Measurements from ENCODE around the gene PLA2G10. TPM values are rescaled to one million over a fixed set of nuclear protein-coding genes. Genes with fewer than 3 reads are reported as not detected.
"Not testable (repeated sequence)": the region's sequence is repeated elsewhere in the genome, so short reads cannot be mapped to it uniquely, and the experiment has no call there.

Gene PLA2G10
- not detected for total RNA-seq
- not detected for polyA plus RNA-seq
- long read RNA-seq, donor 1: 0 reads
- long read RNA-seq, donor 2, partial matches to known transcripts: 0 of 3 reads
- long read RNA-seq, donor 2, other reads (novel, unspliced or antisense): 3 of 3 reads

- H3K9me3 ChIP-seq (ENCODE audit: control insufficient read depth, low read length); H3K4me1 ChIP-seq (ENCODE audit: control insufficient read depth in 1 of 2, insufficient read depth in 2 of 2, low read length in 2 of 2); ATAC-seq (ENCODE audit: low FRiP score); H3K27me3 ChIP-seq (ENCODE audit: control insufficient read depth in 1 of 2, insufficient read depth in 2 of 2, low read length in 1 of 2); intact Hi-C loops (cut with DNase I); H3K4me3 ChIP-seq (ENCODE audit: low read length in 2 of 2); DNase-seq; H3K36me3 ChIP-seq (ENCODE audit: control insufficient read depth in 1 of 2, insufficient read depth in 2 of 2, low read length in 1 of 2); H3K27ac ChIP-seq (ENCODE audit: low read depth in 1 of 2, low read length in 2 of 2): not testable (repeated sequence)
- WGBS, 2 donors: no CpG with 5 or more reads among the region's 28 CpGs
These were observed at the start of gene PLA2G10 for GRCh38 chr16:14694129-14694528. Gene PLA2G10, minus strand, starts transcription at chr16:14694308. Its CDS starts 79 bp downstream, at chr16:14694229.

DNA sequence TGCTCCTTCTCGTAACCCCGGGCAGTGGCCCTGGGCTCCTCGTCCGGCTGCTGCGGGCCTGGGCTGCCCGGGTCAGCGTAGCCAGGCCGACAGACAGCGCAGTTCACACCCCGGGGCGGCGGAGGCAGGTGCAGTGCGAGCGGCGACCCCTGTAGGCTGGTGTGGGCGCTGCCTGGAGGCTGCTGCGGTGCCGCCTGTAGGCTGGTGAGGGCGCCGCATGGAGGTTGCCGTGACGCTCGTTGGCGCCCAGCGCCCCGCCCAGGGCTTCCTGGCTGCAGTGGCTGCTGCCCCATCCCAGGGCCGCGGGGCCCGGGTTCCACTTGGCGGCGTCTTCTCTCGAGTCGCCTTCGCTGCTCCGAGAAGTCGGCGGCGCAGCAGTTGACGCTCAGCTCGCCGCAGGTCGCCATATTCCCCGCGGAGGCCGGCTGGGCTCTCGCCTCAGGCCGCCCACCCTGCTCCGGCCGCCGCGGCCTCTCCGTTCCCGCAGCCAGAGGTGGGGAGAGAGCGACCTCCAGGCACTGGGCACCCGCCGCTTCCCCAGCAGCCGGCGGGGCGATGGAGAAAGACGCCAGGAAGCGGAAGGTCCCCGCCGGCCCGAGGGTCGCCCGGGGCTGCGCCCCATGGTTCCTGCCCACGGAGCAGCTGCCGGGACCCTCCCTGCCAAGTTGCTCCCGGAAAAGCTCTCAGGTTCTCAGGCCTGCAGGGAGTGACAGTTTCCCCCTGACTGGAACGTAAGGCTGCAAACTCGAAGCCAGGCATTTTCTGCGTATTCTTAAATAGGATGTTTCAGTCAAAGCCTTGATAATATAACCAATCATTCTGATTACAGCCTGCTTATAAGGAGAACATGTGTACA lies 48.4 kb upstream of the PLA2G10 start, which contains the start of gene NPIPA2:
Gene NPIPA2, plus strand, starts transcription at position 261 of the 856 bp plus-strand sequence. CDS start 5,533 bp downstream, outside the sequence.
- DNase-seq; H3K4me3 ChIP-seq (ENCODE audit: low read length in 2 of 2); intact Hi-C loops (cut with DNase I); H3K4me1 ChIP-seq (ENCODE audit: control insufficient read depth in 1 of 2, insufficient read depth in 2 of 2, low read length in 2 of 2); H3K27ac ChIP-seq (ENCODE audit: low read depth in 1 of 2, low read length in 2 of 2); H3K36me3 ChIP-seq (ENCODE audit: control insufficient read depth in 1 of 2, insufficient read depth in 2 of 2, low read length in 1 of 2); H3K27me3 ChIP-seq (ENCODE audit: control insufficient read depth in 1 of 2, insufficient read depth in 2 of 2, low read length in 1 of 2); H3K9me3 ChIP-seq (ENCODE audit: control insufficient read depth, low read length): not testable (repeated sequence)
- no CpG with 5 or more reads among the region's 73 CpGs for WGBS, 2 donors
- peak; percentile 94 for ATAC-seq (ENCODE audit: low FRiP score)

DNA sequence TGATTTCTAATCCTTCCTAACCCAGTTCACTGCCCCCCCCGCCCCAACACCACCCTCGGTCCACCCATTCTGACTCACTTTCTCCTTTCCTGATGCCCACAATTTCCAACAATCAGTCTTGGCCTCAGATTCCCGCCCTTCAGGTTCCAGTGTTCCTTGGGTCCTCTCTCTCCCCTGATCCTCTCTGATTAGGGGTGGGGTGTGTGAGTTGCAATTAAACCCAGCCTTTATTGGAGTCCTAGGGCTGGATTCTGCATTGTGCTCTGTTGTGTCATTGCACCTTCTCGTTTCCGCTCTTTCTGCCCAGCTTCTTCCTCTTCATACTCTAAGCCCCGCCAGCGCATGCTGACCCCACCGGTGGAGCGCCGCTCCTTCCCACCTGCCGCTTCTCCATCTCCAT lies 47.7 kb upstream of the PLA2G10 start:
- H3K36me3 ChIP-seq (ENCODE audit: control insufficient read depth in 1 of 2, insufficient read depth in 2 of 2, low read length in 1 of 2); H3K4me1 ChIP-seq (ENCODE audit: control insufficient read depth in 1 of 2, insufficient read depth in 2 of 2, low read length in 2 of 2); DNase-seq; intact Hi-C loops (cut with DNase I); H3K27me3 ChIP-seq (ENCODE audit: control insufficient read depth in 1 of 2, insufficient read depth in 2 of 2, low read length in 1 of 2); ATAC-seq (ENCODE audit: low FRiP score); H3K9me3 ChIP-seq (ENCODE audit: control insufficient read depth, low read length); H3K27ac ChIP-seq (ENCODE audit: low read depth in 1 of 2, low read length in 2 of 2); H3K4me3 ChIP-seq (ENCODE audit: low read length in 2 of 2): not testable (repeated sequence)
- WGBS, 2 donors: no CpG with 5 or more reads among the region's 11 CpGs

- H3K9me3 ChIP-seq (ENCODE audit: control insufficient read depth, low read length); DNase-seq; H3K36me3 ChIP-seq (ENCODE audit: control insufficient read depth in 1 of 2, insufficient read depth in 2 of 2, low read length in 1 of 2); ATAC-seq (ENCODE audit: low FRiP score); H3K27ac ChIP-seq (ENCODE audit: low read depth in 1 of 2, low read length in 2 of 2); H3K27me3 ChIP-seq (ENCODE audit: control insufficient read depth in 1 of 2, insufficient read depth in 2 of 2, low read length in 1 of 2); intact Hi-C loops (cut with DNase I); H3K4me1 ChIP-seq (ENCODE audit: control insufficient read depth in 1 of 2, insufficient read depth in 2 of 2, low read length in 2 of 2); H3K4me3 ChIP-seq (ENCODE audit: low read length in 2 of 2): not testable (repeated sequence)
- 64% methylated on average over 2 of the region's 10 CpGs; no CpG with 5 or more reads in 1 of the 2 donors for WGBS, 2 donors
These were observed 46.8 kb upstream of the PLA2G10 start for GRCh38 chr16:14740832-14741385.

GRCh38 chr16:14733233-14733632 lies 39.1 kb upstream of the PLA2G10 start:
- intact Hi-C loops (cut with DNase I): not testable (repeated sequence)
- no CpG with 5 or more reads among the region's 28 CpGs for WGBS, 2 donors

GRCh38 chr16:14703156-14704011 lies 9.3 kb upstream of the PLA2G10 start, which contains the start of gene NPIPA3:
Gene NPIPA3, plus strand, starts transcription at chr16:14703411. Its CDS starts 5,533 bp downstream, at chr16:14708944.
- H3K27me3 ChIP-seq (ENCODE audit: control insufficient read depth in 1 of 2, insufficient read depth in 2 of 2, low read length in 1 of 2); DNase-seq; H3K4me3 ChIP-seq (ENCODE audit: low read length in 2 of 2); H3K27ac ChIP-seq (ENCODE audit: low read depth in 1 of 2, low read length in 2 of 2); H3K36me3 ChIP-seq (ENCODE audit: control insufficient read depth in 1 of 2, insufficient read depth in 2 of 2, low read length in 1 of 2); H3K4me1 ChIP-seq (ENCODE audit: control insufficient read depth in 1 of 2, insufficient read depth in 2 of 2, low read length in 2 of 2); H3K9me3 ChIP-seq (ENCODE audit: control insufficient read depth, low read length); intact Hi-C loops (cut with DNase I): not testable (repeated sequence)
- no CpG with 5 or more reads among the region's 73 CpGs for WGBS, 2 donors
- ATAC-seq (ENCODE audit: low FRiP score): peak; percentile 89

More at GRCh38 chr16:14733233-14733632, 39.1 kb upstream of the PLA2G10 start:
- not testable (repeated sequence) for H3K4me3 ChIP-seq (ENCODE audit: low read length in 2 of 2); H3K27me3 ChIP-seq (ENCODE audit: control insufficient read depth in 1 of 2, insufficient read depth in 2 of 2, low read length in 1 of 2); DNase-seq; H3K4me1 ChIP-seq (ENCODE audit: control insufficient read depth in 1 of 2, insufficient read depth in 2 of 2, low read length in 2 of 2); H3K9me3 ChIP-seq (ENCODE audit: control insufficient read depth, low read length); H3K27ac ChIP-seq (ENCODE audit: low read depth in 1 of 2, low read length in 2 of 2); ATAC-seq (ENCODE audit: low FRiP score); H3K36me3 ChIP-seq (ENCODE audit: control insufficient read depth in 1 of 2, insufficient read depth in 2 of 2, low read length in 1 of 2)

DNA sequence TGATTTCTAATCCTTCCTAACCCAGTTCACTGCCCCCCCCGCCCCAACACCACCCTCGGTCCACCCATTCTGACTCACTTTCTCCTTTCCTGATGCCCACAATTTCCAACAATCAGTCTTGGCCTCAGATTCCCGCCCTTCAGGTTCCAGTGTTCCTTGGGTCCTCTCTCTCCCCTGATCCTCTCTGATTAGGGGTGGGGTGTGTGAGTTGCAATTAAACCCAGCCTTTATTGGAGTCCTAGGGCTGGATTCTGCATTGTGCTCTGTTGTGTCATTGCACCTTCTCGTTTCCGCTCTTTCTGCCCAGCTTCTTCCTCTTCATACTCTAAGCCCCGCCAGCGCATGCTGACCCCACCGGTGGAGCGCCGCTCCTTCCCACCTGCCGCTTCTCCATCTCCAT lies 8.6 kb upstream of the PLA2G10 start:
- H3K27me3 ChIP-seq (ENCODE audit: control insufficient read depth in 1 of 2, insufficient read depth in 2 of 2, low read length in 1 of 2); ATAC-seq (ENCODE audit: low FRiP score); H3K9me3 ChIP-seq (ENCODE audit: control insufficient read depth, low read length); H3K4me3 ChIP-seq (ENCODE audit: low read length in 2 of 2); H3K36me3 ChIP-seq (ENCODE audit: control insufficient read depth in 1 of 2, insufficient read depth in 2 of 2, low read length in 1 of 2); H3K27ac ChIP-seq (ENCODE audit: low read depth in 1 of 2, low read length in 2 of 2); intact Hi-C loops (cut with DNase I); H3K4me1 ChIP-seq (ENCODE audit: control insufficient read depth in 1 of 2, insufficient read depth in 2 of 2, low read length in 2 of 2); DNase-seq: not testable (repeated sequence)
- no CpG with 5 or more reads among the region's 11 CpGs for WGBS, 2 donors

DNA sequence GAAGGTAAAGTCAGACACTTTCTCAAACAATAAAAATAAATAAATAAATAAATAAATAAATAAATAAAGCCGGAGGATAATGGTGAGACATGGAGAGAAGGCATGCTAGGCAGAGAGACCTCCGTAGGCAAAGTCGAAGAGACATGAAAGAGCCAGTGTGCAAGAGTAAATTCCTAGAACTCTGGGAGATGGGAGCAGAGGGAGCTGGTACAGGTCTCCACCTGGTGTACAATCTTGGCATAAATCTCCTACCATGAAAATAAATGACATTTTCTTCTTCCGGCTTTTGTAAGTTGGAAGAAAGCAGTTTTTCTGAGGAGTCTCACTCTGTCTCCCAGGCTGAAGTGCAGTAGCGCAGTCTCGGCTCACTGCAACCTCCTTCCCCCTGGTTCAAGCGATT lies 7.8 kb upstream of the PLA2G10 start:
- H3K4me1 ChIP-seq (ENCODE audit: control insufficient read depth in 1 of 2, insufficient read depth in 2 of 2, low read length in 2 of 2); intact Hi-C loops (cut with DNase I); H3K4me3 ChIP-seq (ENCODE audit: low read length in 2 of 2); ATAC-seq (ENCODE audit: low FRiP score); H3K27me3 ChIP-seq (ENCODE audit: control insufficient read depth in 1 of 2, insufficient read depth in 2 of 2, low read length in 1 of 2); DNase-seq; H3K27ac ChIP-seq (ENCODE audit: low read depth in 1 of 2, low read length in 2 of 2); H3K36me3 ChIP-seq (ENCODE audit: control insufficient read depth in 1 of 2, insufficient read depth in 2 of 2, low read length in 1 of 2); H3K9me3 ChIP-seq (ENCODE audit: control insufficient read depth, low read length): not testable (repeated sequence)
- 59 to 63% methylated on average over 1 to 2 of the region's 7 CpGs for WGBS, 2 donors

Measured in aorta (tissue), 5 donors.